HG02678 (cell line): ENCODE data around the gene KIF3A.
A peak's percentile ranks its signal among the peaks of the same experiment; 100 is the strongest.

Experiments
- ATAC-seq: cut with Tn5 transposase; IDR thresholded peaks from one replicate; pipeline ENCODE4 v1.9.1; 2021; ENCODE audit warnings: mild to moderate bottlenecking, moderate library complexity; ENCODE audit not compliant: unreplicated experiment

Gene KIF3A

DNA sequence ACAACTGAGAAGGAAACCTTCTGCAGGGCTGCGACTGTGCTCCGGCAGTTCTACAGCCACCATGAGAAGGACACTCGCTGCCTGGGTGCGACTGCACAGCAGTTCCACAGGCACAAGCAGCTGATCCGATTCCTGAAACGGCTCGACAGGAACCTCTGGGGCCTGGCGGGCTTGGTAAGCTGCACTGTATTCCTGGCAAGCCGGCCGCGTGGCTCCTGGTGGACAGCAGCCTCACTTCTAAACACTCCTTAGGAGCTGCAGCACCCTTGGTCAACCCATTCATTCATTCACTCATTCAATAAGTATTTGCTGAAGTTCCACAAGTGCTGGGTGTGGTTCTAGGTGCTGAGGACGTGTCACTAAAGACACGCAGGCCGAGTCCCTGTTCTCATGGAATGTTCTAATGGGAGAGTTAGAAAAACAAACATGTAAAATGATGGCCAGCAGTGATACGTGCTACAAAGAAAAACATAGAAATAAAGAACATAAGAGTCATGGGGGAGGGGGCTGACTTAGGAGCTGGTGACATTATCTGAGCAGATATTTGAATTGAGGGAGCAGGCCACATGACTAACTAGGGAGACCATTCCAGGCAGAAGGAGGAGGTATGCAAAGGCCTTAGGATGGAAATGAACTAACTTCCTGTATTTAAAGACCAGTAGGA is 57.5 kb downstream of the KIF3A start:
- no peak for ATAC-seq

DNA sequence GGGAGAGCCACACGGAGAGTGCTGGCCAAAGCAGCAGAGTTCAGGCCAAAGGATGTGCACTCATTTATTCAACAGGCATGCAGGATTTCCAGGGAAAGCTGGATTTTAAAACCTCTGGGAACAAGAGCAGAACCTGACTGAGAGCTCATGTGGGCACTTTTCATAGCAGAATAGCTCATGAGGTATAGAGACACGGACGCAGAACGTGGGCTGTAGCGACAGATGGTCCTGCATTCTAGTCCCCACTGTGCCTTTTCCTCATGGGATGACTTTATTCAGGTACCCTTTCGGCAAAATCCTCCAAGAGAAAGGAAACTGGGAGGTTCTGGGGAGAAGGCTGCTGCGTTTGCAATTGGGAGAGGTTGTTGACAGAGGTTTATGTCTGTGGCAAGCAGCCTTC is 58.2 kb downstream of the KIF3A start:
- ATAC-seq: no peak

DNA sequence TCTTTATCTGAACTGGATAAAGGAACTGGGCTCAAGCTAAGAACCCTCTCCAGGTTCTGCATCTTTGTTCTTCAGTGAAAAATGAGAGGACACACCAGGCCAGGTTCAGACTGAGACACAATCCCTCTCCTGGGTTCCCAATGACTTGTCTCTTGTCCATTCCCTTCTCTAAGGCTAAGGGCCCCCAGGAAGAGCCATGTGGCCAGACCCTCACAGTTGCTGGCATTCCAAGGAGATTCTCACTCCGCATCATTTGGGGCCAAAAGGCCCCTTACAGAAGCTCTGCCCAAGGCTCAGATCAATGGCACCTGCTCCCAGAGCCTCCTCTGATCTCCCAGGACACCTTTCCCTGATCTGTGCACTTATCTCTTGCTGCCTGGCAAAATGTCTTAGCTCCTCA is 58.6 kb downstream of the KIF3A start:
- ATAC-seq: no peak

DNA sequence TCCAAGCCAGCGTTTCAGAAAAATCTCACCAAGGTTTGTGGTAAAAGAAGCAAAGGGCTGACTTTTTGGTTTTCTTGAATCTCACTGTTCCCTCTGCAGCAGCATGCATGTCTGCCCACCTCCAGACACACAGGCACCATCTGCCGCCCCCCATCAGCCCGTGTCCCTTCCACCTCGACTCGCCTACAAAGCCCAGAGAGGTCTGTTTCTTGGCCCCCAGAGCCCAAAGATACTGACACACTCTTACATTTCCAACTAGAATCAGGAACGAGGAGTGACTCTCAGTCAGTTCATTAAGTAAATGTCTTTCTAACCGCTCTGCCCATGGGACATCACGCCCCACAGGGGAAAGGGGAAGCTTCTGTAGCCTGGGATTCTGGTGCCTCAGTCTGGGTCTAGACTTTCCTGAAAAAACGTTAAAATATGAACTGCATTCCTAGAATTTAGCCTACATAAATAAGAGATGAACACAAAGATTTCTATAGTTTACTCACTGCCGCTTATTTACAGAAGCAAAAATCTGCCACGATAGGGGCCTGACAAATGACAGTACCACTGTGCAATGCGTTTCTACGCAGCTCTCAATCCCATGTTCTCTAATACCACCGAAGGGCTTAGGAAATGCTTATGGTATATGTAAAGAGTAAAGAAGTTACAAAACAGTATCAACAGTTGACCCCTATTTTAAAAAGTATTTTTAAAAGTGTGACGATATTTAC is 59.5 kb downstream of the KIF3A start:
- ATAC-seq: no peak

DNA sequence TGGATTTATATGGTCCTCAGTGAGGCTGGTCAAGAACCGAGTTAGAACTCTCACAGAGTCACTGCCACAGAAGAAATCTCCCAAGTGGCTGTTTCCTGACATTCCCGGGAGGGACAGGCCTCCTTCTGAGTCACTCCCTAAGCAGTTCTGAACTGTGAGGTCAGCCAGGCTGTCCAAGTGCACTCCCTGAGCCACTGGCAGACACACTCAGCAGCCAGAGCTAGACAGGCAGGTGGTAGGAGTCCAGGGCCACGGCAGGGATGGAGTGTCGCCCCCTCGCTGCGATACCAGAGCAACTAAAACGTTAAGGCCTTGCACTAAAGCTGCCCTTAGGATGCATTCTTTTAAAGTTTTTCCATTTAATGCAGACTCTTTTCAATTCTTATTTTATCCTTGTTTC is 60.2 kb downstream of the KIF3A start:
- ATAC-seq: no peak

DNA sequence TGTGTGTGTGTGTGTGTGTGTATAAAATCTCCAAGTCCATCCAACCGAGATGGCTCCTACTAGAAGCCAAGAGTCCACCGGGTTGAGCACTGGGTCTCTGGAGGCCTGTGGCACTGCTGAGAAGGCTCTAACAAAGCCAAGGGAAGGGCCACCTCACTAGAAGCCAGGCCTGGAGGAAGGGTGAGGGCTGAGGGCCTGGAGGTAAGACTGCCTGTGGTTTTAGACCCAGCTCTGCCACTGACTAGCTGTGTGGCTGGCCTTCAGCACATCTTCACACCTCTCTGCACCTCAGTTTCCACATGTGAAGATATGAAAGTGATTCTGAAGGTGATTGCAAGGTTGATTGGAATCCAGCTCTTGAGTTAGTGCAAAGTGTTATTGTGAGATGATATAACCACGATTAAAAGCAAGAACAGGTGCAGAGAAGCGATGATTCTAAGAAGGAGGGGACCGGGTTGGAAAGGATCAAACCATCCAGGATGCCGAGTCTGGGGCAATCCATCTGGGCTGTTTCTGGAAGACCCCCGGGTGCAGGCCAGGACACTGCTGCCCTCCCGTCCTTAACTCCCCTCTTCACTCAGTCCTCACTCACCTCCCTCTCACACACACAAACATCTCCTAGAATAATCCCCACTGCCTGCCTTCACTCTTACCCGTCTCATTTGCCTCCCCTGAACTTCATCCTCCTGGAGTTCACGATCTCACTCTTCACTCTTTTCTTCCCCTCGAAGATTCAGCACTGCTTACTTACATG is 61.2 kb downstream of the KIF3A start:
- no peak for ATAC-seq

DNA sequence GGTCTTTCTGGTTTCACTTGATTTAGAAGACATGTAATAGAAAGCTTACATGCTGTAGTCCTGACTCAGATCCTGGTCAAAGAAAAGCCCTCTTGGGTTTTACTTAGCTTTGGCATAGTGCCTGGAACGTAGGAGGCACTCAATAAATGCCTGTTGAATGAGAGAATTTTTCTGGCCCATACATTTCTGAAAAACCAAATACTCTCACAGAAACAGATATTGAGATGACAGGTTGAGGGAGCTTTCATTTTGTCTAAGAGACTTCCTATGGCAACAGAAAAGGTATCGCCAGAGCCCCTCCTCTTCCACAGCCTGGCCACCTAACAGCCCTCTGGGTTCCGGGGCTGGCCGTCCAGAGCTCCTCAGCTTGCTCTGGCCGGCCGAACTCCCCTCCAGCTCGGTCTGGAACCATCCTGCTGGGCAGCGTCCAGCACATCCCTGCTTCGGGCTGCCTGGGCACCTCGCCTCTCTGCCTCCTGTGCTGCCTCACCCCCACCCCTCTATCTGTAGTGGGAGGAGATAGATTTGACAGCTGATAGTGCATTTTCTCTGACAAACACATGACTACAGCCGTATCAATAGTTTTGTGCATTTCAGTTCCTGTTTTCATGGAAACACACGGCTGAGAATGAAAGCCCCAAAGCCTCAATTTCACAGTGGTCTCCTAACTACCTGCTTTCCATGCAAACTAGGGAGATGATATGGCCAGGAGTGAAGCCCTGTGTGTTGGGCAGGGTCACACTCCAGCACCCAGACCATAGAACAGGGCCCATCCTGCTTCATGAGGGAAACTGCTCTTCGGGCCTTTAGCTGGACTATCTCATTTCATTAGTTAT is 62.5 kb downstream of the KIF3A start:
- ATAC-seq: peak; percentile 81

DNA sequence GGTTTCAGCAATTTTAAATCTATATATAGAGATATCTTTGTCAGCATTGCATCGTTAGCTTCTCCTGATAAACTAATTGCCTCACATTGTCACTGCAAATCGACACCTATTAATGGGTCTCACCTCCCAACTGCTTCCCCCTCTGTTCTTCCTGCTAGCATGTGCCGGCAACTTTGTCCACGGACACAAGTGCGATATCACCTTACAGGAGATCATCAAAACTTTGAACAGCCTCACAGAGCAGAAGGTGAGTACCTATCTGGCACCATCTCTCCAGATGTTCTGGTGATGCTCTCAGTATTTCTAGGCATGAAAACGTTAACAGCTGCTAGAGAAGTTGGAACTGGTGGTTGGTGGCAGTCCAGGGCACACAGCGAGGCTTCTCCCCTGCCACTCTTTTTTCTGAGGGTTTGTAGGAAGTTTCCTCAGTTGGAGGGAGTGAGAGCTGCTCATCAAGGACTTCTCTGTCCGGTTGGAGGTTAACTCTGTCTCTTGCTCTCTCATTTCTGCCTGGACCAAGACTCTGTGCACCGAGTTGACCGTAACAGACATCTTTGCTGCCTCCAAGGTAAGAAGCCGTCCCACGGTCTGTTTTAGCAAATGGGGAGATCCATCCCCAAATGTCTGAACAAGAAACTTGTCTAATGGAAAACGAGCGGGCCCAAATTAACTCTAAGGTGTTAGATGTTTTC is 63.3 kb downstream of the KIF3A start, which contains the start of gene IL4:
IL4 (plus strand) TSS at position 51 of the 692 bp plus-strand sequence; CDS start at position 113, 62 bp downstream.
- peak; percentile 12 for ATAC-seq

DNA sequence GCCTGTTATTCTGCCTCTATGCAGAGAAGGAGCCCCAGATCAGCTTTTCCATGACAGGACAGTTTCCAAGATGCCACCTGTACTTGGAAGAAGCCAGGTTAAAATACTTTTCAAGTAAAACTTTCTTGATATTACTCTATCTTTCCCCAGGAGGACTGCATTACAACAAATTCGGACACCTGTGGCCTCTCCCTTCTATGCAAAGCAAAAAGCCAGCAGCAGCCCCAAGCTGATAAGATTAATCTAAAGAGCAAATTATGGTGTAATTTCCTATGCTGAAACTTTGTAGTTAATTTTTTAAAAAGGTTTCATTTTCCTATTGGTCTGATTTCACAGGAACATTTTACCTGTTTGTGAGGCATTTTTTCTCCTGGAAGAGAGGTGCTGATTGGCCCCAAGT is 63.9 kb downstream of the KIF3A start:
- no peak for ATAC-seq

DNA sequence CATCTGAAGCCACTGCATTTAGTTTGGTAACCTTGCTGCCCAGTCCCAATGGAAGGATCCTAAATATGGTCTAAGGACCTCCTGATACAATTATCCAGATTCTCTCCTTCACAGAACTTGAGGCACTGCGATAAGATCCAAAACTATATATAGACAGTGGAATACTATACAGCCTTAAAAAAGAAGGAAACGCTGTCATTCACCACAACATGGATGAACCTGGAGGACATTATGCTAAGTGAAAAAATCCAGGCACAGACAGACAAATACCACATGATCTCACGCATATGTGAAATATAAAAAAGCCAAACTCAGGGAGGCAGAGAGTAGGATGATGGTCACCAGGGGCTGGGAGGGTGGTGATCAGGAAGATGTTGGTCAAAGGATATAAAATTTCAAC is 66.3 kb downstream of the KIF3A start:
- ATAC-seq: no peak

DNA sequence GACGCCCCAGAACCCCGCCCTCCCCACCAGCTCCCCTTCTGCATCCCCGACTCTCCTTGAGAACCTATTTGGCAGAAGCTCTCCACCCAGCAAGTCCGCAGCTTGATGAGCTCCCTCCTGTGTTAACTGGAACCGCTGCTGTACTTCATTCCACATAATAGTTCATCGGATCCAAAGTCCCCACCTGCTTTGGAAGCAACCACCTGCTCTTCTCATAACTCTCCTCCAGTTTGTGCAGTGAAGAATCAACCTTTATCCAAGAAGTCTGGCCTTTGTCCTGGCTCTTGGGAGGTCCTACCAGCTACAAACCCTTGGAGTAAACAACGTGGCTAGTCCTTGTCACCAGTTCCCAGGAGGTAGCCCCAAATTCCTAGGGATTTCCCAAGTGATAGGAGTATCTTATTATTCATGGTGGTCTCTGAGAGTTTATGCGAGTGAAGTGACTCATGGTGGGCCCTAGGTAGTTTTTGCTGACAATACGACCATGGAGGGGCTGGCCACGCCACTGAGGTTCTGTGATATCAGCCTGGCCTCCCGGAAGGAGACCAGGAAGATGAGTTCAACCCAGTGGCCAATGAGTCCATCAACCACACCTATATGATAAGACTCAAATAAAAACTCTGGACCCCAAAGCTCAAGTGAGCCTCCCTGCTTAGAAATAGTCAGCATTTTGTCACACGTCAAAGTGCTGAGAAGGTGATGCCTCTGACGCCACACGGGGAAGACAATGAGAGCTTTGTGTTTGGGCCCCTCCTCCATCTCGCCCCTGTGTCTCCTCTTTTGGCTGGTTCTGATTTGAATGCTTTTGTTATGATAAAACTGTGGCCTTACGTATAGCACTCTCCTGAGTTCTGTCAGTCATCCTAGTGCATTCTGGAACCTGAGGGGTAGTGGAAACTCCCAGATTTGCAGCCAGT is 67.1 kb downstream of the KIF3A start:
- no peak for ATAC-seq

DNA sequence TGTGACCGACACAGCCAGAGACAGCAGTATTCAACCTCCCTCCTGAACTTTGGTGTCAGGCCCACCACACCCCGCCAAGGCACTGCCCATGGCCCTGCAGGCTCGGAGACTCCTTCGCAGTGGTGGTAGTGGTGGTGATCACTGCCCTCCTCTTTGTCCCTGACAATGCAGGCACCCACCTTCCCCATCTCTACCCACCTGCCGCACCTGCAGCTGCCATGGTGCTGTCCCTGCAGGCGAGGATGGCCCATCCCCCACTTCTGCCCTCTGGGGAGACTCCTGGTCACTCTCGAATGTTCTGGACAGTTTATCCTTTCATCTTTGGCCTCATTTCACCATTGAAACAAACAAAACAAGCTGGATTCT is 67.9 kb downstream of the KIF3A start:
- no peak for ATAC-seq

DNA sequence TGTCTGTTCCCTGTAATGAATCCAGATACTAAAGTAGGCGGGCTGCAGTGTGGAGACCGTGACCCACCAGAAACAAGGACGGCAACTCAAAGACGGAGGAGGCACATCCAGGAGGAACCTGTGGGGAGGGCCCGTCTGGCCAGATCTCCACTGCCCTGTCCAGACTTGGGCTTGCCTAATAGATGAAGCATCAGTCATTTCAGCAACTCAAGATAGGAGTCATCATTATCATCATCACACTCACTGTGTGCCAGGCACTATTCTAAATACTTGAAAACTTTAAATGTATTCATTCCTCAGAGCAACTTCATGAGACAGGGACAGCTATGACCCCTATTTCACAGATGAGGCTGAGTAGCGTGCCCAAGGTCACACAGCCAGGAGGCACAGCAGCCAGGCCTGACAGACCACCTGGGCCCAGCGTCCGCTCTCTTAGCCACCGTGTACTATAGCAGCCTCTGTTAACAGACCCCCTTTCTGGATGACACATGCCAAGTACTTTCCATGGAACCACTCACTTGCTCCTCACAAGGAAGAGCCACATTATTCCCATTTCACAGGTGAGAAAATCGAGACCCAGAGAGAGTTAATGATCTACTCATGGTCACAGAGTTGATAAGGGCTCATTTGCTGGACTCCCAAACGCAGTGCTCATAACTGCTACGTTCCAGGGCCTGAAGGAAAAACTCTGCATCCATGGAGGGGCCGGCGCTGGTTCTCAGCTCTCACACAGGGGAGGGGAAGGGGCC is 68.5 kb downstream of the KIF3A start:
- ATAC-seq: no peak

DNA sequence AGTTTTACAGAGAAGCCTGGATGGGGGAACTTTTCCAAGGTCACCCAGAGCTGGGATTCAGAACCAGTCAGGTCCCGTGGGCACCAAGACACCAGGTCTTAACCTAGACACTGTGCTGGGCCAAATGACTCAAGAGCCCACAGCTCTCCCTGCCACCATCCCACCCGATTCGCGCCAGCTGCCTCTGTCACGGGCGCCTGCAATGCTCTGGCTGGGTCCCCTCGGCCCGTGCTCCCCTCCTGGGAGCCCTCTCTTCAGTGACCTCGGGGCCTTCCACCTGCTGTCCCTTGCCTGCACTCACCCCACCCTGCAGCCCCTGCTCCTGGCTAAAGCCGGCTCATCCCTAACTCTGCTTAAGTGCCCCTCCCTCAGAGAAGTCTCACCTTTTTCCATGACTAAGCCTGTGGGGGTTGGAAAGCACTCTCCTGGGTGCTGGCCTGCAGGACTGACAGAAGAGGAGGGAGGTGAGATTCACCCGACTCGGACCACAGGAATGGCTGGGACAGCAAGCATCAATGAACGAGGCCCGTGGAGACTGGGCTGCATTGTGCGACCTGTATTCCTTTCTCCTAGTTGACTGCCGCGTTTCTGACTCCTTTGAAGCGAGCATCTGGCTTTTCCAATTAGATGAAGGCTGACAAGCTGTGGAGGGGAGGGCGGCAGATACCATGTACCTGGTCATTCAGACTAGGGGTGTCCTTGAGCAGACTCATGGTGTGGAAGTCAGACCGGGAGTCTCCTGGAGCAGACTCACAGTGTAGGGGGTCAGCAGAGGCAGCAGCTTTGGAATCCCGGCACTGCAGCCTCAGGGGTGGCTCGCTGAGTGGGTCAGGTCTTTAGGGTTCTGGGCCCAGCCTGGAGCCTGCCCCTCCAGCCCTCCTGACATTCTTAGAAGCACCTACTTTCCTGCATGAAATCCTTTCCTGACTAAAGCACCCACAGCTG is 69.3 kb downstream of the KIF3A start:
- ATAC-seq: no peak

DNA sequence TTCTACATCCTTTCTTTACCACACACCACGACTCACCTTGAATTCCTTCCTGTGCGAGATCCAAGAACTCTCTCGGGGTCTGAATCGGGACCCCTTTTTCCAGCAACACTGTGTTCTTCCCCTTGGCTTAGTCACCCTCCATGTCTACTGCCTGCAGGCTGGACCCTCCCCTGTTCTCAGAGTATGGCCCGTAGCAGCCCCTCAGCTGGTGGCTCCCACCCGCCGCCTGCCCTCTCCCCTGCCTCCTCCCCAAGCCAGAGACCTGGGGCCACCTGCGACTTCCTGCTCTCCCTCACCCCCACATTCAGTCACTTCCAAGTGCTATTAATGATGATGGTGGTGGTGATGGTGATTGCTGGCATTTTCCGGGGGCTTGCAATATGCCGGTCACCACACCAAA is 70.0 kb downstream of the KIF3A start:
- no peak for ATAC-seq

DNA sequence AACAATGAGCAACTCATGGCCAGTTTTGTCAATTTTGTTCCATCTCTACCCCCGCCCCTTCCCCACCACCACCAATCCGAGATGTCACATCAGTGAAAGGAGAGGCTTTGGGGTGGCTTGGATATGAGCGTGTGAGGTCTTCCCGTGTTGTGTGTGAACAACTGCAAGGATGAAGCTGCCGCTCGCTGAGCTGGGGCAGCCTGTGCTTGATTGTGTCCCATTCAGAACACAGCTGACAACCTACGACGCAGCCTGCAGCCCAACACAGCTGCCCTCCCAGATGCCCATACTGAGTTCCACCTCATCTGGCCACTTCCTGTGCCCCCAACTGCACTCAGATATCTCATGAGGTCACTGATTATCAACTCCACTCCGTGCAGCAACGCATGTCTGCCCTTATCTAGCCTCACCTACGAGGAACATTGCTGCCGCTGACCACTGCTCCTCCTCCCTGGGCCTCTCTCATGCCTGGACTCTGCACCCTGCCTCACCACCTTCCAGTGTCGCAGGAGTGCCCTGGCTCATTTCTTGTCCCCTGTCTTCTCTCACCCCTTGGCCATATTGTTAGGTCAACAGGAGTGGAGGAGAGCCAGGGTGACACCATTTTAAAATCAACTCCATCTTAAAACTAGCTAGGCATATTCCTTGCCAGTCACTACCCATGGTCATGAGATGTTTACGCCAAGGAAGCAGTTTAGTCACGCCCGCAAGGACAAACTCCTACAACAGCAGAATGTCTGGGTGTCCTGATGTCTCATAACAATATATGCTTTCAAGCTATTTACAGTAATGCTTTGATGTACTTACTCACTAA is 70.8 kb downstream of the KIF3A start:
- ATAC-seq: no peak

DNA sequence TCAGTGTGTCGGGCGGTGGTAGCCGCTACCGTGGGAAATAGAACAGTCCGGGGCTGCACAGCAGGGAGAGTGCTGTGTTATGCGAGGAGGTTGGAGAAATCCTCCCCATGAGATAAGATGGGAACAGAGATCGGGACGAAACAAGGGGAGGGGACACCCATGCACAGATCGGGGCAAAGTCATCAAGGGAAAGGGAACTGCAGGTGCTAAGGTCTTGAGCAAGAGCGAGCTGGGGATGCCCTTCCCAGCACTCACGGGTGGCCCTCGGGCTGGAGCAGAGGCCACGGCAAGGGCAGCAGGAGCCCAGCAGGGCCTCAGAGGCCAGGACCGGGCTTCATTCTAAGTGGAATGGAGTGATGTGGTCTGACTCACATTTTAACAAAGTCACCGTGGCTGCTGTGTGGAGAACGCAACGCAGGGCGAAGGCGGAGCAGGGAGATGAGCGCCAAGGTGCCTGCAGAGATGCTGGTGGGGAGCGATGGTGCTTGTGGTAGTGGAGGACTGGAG is 71.7 kb downstream of the KIF3A start:
- no peak for ATAC-seq
